BLaER1 (cell line): ENCODE data around the gene KRT36.

Experiments
- H3K27ac ChIP-seq: shearing (Covaris generic); formaldehyde crosslinking; 2 replicates; pipeline ENCODE4 v1.8.1; 2022
- H3K27me3 ChIP-seq: shearing (Covaris generic); formaldehyde crosslinking; 2 replicates; pipeline ENCODE4 v1.8.1; 2022
- H3K36me3 ChIP-seq: shearing (Covaris generic); formaldehyde crosslinking; 2 replicates; pipeline ENCODE4 v1.8.1; 2022
- H3K4me1 ChIP-seq: shearing (Covaris generic); formaldehyde crosslinking; 2 replicates; pipeline ENCODE4 v1.8.1; 2022
- H3K4me2 ChIP-seq: shearing (Covaris generic); formaldehyde crosslinking; 2 replicates; pipeline ENCODE4 v1.8.1; 2022
- H3K4me3 ChIP-seq: shearing (Covaris generic); formaldehyde crosslinking; 2 replicates; pipeline ENCODE4 v1.8.1; 2022
- H3K9ac ChIP-seq: shearing (Covaris generic); formaldehyde crosslinking; 2 replicates; pipeline ENCODE4 v1.8.1; 2022
- H3K9me3 ChIP-seq: shearing (Covaris generic); formaldehyde crosslinking; 2 replicates; pipeline ENCODE4 v1.8.1; 2022
- H4K20me1 ChIP-seq: shearing (Covaris generic); formaldehyde crosslinking; 2 replicates; pipeline ENCODE4 v1.8.1; 2022
- Cebpa-rat ChIP-seq: shearing (Covaris generic); IDR thresholded peaks from 2 replicates; pipeline ENCODE4 v1.8.1; 2022

The KRT36 gene

DNA sequence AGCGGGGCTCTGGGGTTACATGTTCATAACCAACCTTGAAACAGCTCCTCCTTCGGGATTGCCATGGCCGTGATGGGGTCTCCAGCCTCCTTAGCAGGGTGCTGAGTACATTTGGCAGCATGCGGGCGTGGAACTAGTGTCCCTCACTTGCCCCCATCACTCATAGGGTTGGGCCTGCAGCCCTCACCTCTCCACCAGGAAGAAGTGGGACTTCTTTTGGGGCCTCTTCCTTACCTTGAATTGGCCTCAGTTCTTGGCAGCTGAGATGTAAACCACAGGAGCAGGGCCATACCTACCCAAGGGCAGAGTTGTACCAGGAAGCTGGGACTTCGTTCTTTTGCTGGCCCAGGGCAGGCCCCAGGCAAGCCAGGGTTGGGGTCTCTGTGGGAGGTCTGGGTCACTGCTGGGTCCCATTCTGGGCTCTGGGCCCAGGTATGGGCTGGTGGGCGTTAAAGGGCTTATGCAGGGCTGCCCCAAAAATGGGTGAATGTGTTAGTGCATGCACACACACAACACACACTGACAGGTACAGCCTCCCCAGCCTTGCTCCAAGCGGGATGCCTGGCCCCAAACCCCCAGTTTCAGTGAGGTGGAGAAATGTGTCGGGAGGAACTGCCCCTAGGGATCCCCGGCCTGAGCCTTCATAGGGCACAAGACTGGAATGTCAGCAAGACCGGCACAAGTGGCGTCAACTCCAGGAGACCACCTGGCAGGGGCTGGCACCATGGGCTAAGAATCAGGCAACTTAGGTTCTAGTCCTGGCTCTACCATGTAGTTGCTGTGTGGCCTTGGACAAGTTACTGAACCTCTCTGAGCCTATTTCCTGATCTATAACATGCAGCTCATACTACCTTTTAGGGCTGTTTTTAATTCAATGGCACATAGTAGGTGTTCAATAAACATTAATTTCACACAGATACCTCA is 32.9 kb upstream of the KRT36 start:
- H3K27ac ChIP-seq: no peak overlapping the region
- H3K9ac ChIP-seq: no peak overlapping the region
- peaks cover 13% of the 10 kb centered on the region for H3K27me3 ChIP-seq
- H4K20me1 ChIP-seq: no peaks in the 10 kb centered on the region
- no peak for TF ChIP-seq Cebpa-rat
- H3K4me3 ChIP-seq: no peak overlapping the region
- no peak overlapping the region for H3K4me2 ChIP-seq
- H3K9me3 ChIP-seq: peaks cover 5% of the 10 kb centered on the region
- no peaks in the 10 kb centered on the region for H3K36me3 ChIP-seq
- no peaks in the 10 kb centered on the region for H3K4me1 ChIP-seq

DNA sequence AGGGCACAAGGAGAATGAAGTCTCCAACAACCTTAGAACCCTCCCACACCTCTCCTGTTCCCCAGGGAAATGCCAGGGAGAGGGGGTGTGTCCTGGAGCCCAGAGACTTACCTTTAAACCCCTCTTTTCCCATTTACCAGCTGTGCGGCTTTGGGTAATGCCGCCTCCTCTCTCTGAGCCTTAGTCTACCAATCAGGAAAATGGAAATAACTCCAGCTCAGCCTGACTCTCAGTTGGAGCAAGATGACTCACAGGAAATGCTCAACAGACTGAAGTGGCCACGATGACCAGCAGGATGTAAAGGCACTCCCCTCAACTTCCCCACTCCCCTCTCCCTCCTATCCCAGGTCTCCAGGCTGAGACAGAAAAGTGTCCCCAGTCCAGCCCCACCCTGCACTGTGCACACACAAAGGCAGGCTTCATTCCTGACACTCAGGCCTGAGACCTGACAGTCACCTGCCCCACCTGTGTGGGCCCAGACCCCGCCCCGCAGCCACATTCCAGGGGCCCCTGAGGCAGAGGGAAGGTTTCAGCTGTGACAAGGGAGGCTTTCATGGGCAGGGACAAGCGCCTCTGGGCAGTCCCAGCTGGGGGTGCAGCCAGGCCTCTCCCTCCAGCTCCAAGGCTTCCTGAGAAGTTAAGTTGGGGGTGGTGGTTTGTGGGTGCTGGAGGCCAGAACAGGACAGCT is 32.0 kb upstream of the KRT36 start:
- H3K4me2 ChIP-seq: no peak overlapping the region
- H3K27me3 ChIP-seq: peaks cover 4% of the 10 kb centered on the region
- H3K36me3 ChIP-seq: no peaks in the 10 kb centered on the region
- no peak overlapping the region for H3K9ac ChIP-seq
- H4K20me1 ChIP-seq: no peaks in the 10 kb centered on the region
- no peak overlapping the region for H3K27ac ChIP-seq
- no peak overlapping the region for H3K4me3 ChIP-seq
- no peaks in the 10 kb centered on the region; the same call in 1 of the 2 replicates for H3K9me3 ChIP-seq
- no peak for TF ChIP-seq Cebpa-rat
- H3K4me1 ChIP-seq: no peaks in the 10 kb centered on the region

DNA sequence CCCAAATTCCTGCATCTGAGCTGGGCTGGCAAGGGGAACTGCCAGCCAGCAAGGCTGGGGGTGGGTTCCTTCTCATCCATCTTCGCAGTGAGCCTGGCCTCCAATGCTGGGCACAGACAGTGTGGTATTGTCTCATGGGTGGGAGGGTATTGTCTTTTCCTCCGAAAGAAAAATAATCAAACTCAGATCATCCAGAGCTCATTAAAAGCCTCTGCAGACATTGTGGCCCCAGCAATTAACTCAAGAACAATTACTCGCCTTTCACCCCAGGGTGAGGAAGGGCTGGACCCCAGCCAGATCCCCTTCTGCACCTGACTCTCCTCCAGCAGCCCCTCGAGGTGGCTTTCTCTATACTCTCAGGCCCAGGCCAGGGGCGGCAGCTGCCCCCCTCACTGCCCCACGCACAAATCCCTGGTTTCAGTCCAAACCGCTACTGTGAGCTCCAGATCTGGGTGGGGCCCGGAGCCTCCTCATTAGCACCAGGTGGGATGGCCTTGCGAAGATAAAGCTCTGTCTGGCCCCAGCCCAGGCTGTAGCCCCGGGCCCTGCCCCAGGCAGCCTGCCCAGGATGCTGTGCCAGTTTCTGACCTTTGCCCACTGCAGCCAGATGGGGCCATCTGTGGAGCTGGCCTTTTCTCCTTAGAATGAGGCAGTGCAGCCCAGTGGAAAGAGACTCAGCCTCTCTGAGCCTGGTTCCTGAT is 31.3 kb upstream of the KRT36 start:
- no peak overlapping the region for H3K4me3 ChIP-seq
- no peaks in the 10 kb centered on the region for H4K20me1 ChIP-seq
- H3K4me1 ChIP-seq: no peaks in the 10 kb centered on the region
- no peaks in the 10 kb centered on the region for H3K9me3 ChIP-seq
- H3K9ac ChIP-seq: no peak overlapping the region
- no peak overlapping the region for H3K27ac ChIP-seq
- H3K27me3 ChIP-seq: no peaks in the 10 kb centered on the region
- TF ChIP-seq Cebpa-rat: no peak
- no peaks in the 10 kb centered on the region for H3K36me3 ChIP-seq
- no peak overlapping the region for H3K4me2 ChIP-seq

DNA sequence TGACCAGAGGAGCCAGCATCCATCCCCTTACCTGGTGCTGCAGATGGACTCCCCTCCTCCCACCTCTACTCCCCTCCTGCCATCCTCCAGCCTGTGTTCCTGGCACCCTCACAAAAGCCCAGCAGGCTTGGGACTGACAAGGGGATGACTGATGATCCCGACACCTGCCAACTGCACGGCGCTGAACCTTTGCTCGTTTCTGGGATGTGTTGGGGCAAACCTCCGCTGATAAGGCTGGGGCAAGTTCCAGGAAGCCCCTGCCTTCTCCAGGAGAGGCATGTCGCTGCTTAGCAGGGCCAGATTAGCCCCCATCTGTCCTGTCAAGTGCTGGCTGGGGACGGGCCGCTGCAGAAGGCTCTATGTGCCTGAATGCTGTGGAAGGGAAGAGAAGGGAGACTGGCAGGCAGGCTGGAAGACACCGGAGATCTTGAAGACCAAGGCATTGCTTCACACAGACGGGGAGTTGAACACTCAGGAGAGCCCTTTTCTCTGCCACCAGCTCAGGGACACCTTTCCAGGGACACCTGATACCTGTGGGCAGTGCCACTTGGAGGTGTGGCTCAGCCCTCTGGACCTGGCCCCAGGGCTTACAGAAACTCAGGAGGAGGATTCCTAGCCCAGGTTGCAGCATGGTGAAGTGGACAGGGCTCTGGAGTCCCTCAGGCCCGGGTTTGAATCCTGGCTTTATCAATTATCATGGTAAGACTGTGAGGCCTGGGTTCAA is 30.0 kb upstream of the KRT36 start:
- no peaks in the 10 kb centered on the region for H3K4me1 ChIP-seq
- no peak overlapping the region for H3K4me3 ChIP-seq
- no peak for TF ChIP-seq Cebpa-rat
- H4K20me1 ChIP-seq: no peaks in the 10 kb centered on the region
- H3K27ac ChIP-seq: no peak overlapping the region
- no peaks in the 10 kb centered on the region for H3K9me3 ChIP-seq
- H3K36me3 ChIP-seq: no peaks in the 10 kb centered on the region
- no peak overlapping the region for H3K4me2 ChIP-seq
- H3K9ac ChIP-seq: no peak overlapping the region
- no peaks in the 10 kb centered on the region for H3K27me3 ChIP-seq

- Histone ChIP-seq H3K27me3 (no peaks in the 10 kb centered on the region), H3K27ac (no peak within 1 kb of the TSS), H3K9me3 (no peaks in the 10 kb centered on the region), H4K20me1 (no peaks in the 10 kb centered on the region), H3K4me2 (no peak within 1 kb of the TSS), H3K4me3 (no peak within 1 kb of the TSS), H3K36me3 (no peaks in the 10 kb centered on the region), H3K9ac (no peak within 1 kb of the TSS), H3K4me1 (no peaks in the 10 kb centered on the region)
- TF ChIP-seq Cebpa-rat: no peak
These were observed 29.2 kb upstream of the KRT36 start, which contains the start of gene KRT15 for GRCh38 chr17:41518789-41519449. Gene KRT15 (minus strand): TSS chr17:41518890. CDS start chr17:41518827, 63 bp downstream.

DNA sequence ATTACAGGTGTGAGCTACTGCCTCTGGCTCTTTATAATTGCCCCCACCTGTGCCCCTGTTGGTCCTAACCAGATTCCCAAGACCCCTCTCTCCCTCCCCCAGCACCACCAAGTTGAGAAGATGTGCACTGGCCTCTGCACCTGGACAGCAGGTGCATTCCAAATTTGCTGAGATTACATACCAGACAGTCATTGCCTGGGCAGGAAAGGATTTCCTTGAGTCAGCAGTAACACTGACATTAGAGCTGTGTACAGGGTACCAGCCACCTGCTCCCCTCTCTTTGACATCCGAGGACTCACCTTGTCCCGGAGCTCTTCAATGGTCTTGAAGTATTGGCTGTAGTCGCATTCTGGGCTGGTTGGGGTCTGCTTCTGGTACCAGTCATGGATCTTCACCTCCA is 28.3 kb upstream of the KRT36 start:
- Histone ChIP-seq H3K36me3 (no peaks in the 10 kb centered on the region), H3K9ac (no peak overlapping the region), H3K4me1 (no peaks in the 10 kb centered on the region), H4K20me1 (no peaks in the 10 kb centered on the region), H3K27ac (no peak overlapping the region), H3K9me3 (no peaks in the 10 kb centered on the region), H3K4me3 (no peak overlapping the region), H3K4me2 (no peak overlapping the region), H3K27me3 (no peaks in the 10 kb centered on the region)
- TF ChIP-seq Cebpa-rat: no peak

- no peaks in the 10 kb centered on the region for H3K9me3 ChIP-seq
- H3K27me3 ChIP-seq: no peaks in the 10 kb centered on the region
- no peak overlapping the region for H3K4me2 ChIP-seq
- no peaks in the 10 kb centered on the region for H3K4me1 ChIP-seq
- H4K20me1 ChIP-seq: no peaks in the 10 kb centered on the region
- no peak for TF ChIP-seq Cebpa-rat
- no peak overlapping the region for H3K9ac ChIP-seq
- H3K36me3 ChIP-seq: no peaks in the 10 kb centered on the region
- no peak overlapping the region for H3K4me3 ChIP-seq
- no peak overlapping the region for H3K27ac ChIP-seq
These were observed 27.1 kb upstream of the KRT36 start for GRCh38 chr17:41516830-41517283.

DNA sequence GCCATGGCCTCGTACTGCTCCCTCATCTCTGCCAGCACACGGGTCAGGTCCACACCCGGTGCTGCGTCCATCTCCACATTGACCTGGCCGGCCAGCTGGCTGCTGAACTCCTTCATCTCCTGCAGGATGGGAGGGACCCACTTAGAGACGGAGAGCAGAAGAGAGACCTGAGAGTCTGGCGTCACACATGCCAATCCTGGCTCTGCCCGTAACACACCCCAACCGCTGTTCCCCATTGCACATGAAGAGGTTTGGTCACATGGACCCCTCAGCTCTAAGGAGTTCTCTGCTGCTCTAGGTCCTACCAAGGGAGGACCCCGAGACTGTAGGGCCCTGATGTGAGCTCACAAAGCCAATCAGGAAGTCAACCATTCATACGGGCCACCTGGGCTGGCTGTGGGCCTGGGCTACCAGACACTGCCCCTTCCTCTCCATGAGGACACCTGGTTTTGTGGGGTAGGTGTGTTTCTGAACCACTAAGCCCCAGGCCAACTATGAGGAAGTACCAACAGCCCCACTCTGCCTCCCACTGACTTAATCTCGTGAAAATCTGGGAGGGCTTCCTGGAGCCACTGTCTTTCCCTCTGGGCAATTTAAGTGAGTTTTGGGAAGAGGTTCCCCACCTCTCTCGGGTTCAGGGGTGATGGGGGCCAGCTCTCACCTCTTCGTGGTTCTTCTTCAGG is 26.6 kb upstream of the KRT36 start:
- no peaks in the 10 kb centered on the region for H3K9me3 ChIP-seq
- no peak overlapping the region for H3K4me3 ChIP-seq
- H3K27ac ChIP-seq: no peak overlapping the region
- H3K4me2 ChIP-seq: no peak overlapping the region
- no peaks in the 10 kb centered on the region for H4K20me1 ChIP-seq
- H3K9ac ChIP-seq: no peak overlapping the region
- no peak for TF ChIP-seq Cebpa-rat
- no peaks in the 10 kb centered on the region for H3K4me1 ChIP-seq
- H3K27me3 ChIP-seq: no peaks in the 10 kb centered on the region
- no peaks in the 10 kb centered on the region for H3K36me3 ChIP-seq
